ENCODE data around the gene MBD3L2B.

The MBD3L2B gene

DNA sequence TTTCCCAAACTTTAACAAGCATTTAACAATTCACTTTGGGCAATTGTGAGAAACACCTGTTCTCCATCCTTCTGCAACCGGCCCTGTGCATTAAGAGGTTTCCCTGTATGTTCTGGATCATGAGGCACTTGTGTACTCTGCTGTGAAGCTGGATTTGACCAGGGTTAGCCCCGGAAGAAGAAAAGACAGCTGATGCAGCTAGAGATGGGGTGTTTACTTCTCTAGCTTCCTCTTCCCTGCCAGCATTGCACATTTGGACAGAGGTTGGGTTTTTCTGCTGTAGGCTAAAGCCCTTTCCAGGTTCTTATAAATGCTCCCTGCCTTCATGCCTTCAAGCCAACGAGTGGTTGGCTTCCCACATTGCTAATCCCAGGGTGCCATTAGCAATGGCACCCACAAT, 20.9 kb downstream of the MBD3L2B start:
- TF ChIP-seq ZFP3 (CRISPR knock-in tag; IDR thresholded peaks at IDR 0.05) (no peak), TOX (CRISPR knock-in tag; IDR thresholded peaks at IDR 0.05; ENCODE audit: borderline replicate concordance) (no peak), PPARA (CRISPR knock-in tag; IDR thresholded peaks at IDR 0.05; ENCODE audit: borderline replicate concordance) (no peak), CSDC2 (CRISPR knock-in tag; IDR thresholded peaks at IDR 0.05) (no peak), ESRRG (CRISPR knock-in tag; IDR thresholded peaks at IDR 0.05) (no peak), BACH2 (CRISPR knock-in tag; IDR thresholded peaks at IDR 0.05; ENCODE audit: borderline replicate concordance) (no peak), TCF4 (CRISPR knock-in tag; IDR thresholded peaks at IDR 0.05; ENCODE audit: borderline replicate concordance) (no peak)
- TF ChIP-seq, protein P1, sequence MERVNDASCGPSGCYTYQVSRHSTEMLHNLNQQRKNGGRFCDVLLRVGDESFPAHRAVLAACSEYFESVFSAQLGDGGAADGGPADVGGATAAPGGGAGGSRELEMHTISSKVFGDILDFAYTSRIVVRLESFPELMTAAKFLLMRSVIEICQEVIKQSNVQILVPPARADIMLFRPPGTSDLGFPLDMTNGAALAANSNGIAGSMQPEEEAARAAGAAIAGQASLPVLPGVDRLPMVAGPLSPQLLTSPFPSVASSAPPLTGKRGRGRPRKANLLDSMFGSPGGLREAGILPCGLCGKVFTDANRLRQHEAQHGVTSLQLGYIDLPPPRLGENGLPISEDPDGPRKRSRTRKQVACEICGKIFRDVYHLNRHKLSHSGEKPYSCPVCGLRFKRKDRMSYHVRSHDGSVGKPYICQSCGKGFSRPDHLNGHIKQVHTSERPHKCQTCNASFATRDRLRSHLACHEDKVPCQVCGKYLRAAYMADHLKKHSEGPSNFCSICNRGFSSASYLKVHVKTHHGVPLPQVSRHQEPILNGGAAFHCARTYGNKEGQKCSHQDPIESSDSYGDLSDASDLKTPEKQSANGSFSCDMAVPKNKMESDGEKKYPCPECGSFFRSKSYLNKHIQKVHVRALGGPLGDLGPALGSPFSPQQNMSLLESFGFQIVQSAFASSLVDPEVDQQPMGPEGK (CRISPR knock-in tag; IDR thresholded peaks at IDR 0.05; ENCODE audit: borderline replicate concordance): no peak
- TF ChIP-seq, protein P2, sequence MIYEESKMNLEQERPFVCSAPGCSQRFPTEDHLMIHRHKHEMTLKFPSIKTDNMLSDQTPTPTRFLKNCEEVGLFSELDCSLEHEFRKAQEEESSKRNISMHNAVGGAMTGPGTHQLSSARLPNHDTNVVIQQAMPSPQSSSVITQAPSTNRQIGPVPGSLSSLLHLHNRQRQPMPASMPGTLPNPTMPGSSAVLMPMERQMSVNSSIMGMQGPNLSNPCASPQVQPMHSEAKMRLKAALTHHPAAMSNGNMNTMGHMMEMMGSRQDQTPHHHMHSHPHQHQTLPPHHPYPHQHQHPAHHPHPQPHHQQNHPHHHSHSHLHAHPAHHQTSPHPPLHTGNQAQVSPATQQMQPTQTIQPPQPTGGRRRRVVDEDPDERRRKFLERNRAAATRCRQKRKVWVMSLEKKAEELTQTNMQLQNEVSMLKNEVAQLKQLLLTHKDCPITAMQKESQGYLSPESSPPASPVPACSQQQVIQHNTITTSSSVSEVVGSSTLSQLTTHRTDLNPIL (CRISPR knock-in tag; IDR thresholded peaks at IDR 0.05; ENCODE audit: low read depth): no peak
- TF ChIP-seq, protein P3, sequence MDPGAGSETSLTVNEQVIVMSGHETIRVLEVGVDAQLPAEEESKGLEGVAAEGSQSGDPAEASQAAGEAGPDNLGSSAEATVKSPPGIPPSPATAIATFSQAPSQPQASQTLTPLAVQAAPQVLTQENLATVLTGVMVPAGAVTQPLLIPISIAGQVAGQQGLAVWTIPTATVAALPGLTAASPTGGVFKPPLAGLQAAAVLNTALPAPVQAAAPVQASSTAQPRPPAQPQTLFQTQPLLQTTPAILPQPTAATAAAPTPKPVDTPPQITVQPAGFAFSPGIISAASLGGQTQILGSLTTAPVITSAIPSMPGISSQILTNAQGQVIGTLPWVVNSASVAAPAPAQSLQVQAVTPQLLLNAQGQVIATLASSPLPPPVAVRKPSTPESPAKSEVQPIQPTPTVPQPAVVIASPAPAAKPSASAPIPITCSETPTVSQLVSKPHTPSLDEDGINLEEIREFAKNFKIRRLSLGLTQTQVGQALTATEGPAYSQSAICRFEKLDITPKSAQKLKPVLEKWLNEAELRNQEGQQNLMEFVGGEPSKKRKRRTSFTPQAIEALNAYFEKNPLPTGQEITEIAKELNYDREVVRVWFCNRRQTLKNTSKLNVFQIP (CRISPR knock-in tag; IDR thresholded peaks at IDR 0.05; ENCODE audit: borderline replicate concordance, low read depth): no peak
- no peak for ATAC-seq

DNA sequence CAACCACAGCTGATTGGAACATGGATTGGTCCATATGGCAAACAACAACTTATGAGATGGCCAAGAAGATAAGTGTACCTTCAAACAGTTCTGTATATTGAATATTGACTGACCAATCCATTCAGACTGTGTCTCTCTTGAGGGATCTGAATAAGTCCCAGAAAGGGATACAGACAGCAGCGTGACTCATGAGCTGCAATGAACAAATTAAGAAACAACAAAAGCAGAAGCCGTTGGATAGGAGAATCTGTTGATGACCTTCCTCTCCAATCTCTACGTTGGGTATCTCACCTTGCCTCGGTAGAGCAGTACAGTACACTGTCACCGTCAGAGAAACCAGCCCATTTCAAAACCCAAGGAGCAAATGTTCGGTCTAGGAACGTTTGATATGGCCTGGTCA, 21.3 kb downstream of the MBD3L2B start:
- ATAC-seq: no peak
- TF ChIP-seq ZNF70 (CRISPR knock-in tag; IDR thresholded peaks at IDR 0.05) (no peak), ZFP30 (CRISPR knock-in tag; IDR thresholded peaks at IDR 0.05) (no peak), SNAI2 (CRISPR knock-in tag; IDR thresholded peaks at IDR 0.05) (no peak), ISL1 (CRISPR knock-in tag; IDR thresholded peaks at IDR 0.05) (no peak), ZNF8 (CRISPR knock-in tag; IDR thresholded peaks at IDR 0.05) (no peak), ARNTL (CRISPR knock-in tag; IDR thresholded peaks at IDR 0.05; ENCODE audit: borderline replicate concordance, low read depth) (no peak), ESRRG (CRISPR knock-in tag; IDR thresholded peaks at IDR 0.05) (no peak), RARB (CRISPR knock-in tag; IDR thresholded peaks at IDR 0.05) (no peak), ZC3H10 (CRISPR knock-in tag; IDR thresholded peaks at IDR 0.05) (no peak), BACH2 (CRISPR knock-in tag; IDR thresholded peaks at IDR 0.05; ENCODE audit: borderline replicate concordance) (no peak), PPARA (CRISPR knock-in tag; IDR thresholded peaks at IDR 0.05; ENCODE audit: borderline replicate concordance) (no peak), GLIS3 (CRISPR knock-in tag; IDR thresholded peaks at IDR 0.05) (no peak), ZNF565 (CRISPR knock-in tag; conservative IDR thresholded peaks at IDR 0.05; ENCODE audit: low read depth) (no peak), ZFP3 (CRISPR knock-in tag; IDR thresholded peaks at IDR 0.05) (no peak), OSR1 (CRISPR knock-in tag; IDR thresholded peaks at IDR 0.05) (no peak)
- TF ChIP-seq, protein P4, sequence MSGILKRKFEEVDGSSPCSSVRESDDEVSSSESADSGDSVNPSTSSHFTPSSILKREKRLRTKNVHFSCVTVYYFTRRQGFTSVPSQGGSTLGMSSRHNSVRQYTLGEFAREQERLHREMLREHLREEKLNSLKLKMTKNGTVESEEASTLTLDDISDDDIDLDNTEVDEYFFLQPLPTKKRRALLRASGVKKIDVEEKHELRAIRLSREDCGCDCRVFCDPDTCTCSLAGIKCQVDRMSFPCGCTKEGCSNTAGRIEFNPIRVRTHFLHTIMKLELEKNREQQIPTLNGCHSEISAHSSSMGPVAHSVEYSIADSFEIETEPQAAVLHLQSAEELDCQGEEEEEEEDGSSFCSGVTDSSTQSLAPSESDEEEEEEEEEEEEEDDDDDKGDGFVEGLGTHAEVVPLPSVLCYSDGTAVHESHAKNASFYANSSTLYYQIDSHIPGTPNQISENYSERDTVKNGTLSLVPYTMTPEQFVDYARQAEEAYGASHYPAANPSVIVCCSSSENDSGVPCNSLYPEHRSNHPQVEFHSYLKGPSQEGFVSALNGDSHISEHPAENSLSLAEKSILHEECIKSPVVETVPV (CRISPR knock-in tag; IDR thresholded peaks at IDR 0.05): no peak
- TF ChIP-seq, protein P5, sequence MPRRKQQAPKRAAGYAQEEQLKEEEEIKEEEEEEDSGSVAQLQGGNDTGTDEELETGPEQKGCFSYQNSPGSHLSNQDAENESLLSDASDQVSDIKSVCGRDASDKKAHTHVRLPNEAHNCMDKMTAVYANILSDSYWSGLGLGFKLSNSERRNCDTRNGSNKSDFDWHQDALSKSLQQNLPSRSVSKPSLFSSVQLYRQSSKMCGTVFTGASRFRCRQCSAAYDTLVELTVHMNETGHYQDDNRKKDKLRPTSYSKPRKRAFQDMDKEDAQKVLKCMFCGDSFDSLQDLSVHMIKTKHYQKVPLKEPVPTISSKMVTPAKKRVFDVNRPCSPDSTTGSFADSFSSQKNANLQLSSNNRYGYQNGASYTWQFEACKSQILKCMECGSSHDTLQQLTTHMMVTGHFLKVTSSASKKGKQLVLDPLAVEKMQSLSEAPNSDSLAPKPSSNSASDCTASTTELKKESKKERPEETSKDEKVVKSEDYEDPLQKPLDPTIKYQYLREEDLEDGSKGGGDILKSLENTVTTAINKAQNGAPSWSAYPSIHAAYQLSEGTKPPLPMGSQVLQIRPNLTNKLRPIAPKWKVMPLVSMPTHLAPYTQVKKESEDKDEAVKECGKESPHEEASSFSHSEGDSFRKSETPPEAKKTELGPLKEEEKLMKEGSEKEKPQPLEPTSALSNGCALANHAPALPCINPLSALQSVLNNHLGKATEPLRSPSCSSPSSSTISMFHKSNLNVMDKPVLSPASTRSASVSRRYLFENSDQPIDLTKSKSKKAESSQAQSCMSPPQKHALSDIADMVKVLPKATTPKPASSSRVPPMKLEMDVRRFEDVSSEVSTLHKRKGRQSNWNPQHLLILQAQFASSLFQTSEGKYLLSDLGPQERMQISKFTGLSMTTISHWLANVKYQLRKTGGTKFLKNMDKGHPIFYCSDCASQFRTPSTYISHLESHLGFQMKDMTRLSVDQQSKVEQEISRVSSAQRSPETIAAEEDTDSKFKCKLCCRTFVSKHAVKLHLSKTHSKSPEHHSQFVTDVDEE (CRISPR knock-in tag; IDR thresholded peaks at IDR 0.05): no peak
- TF ChIP-seq, protein P1 (CRISPR knock-in tag; IDR thresholded peaks at IDR 0.05; ENCODE audit: borderline replicate concordance): no peak
- TF ChIP-seq, protein P2 (CRISPR knock-in tag; IDR thresholded peaks at IDR 0.05; ENCODE audit: low read depth): no peak
- TF ChIP-seq, protein P3 (CRISPR knock-in tag; IDR thresholded peaks at IDR 0.05; ENCODE audit: borderline replicate concordance, low read depth): no peak

All from SK-N-SH treated with all-trans-retinoic acid at 6 μM for 48 hours (cell line).